ELR (cell line): ENCODE results near the gene OLFML2A.

Source experiments
- DNase-seq: peaks from one replicate; pipeline ENCODE4 v3.0.0-alpha.2; 2015; ENCODE audit warnings: low read depth

The OLFML2A gene

DNA sequence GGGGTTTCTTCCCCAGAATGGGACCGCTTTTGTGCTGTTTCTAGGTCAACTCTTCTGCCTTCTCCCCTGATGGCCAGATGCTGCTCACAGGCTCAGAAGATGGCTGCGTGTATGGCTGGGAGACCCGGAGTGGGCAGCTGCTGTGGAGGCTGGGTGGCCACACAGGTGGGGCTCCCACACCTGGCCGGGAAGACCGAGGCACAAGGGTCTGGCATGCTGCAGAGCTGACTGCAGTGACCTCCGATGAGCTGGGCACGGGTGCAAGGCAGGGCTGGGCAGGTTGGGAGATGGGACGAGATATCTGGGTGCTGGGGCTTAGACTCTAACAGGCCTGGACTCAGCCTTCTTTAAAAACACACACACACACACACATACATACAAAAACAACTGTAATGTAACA lies 77.2 kb downstream of the OLFML2A start:
- no peak for DNase-seq

DNA sequence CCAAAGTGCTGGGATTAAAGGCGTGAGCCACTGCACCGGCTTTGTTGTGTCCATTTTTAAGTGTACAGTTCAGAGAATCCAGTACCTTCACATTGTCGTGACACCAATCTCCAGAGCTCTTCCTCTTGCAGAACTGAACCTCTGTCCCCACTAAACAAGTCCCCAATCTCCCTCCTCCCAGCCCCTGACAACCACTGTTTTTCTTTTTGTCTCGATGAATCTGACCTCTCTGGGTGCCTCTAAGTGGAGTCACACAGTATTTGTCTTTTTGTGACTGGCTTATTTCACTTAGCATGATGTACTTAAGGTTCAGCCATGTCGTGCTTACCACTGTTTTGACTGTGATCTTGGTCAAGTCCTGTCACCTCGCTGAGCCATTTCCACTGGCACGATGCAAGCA lies 77.9 kb downstream of the OLFML2A start:
- DNase-seq: no peak

DNA sequence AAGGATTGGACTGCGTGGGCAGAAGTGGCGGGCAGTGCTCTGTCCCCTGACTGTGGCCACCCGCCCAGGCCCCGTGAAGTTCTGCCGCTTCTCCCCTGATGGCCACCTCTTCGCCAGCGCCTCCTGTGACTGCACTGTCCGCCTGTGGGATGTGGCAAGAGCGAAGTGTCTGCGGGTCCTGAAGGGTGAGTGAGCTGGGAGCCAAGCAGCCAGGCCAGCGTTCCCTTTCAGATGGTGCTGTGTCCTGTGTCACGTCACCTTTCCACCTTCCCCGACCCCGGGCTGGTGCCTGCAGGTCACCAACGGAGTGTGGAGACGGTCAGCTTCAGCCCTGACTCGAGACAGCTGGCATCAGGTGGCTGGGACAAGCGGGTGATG lies 78.6 kb downstream of the OLFML2A start:
- no peak for DNase-seq

DNA sequence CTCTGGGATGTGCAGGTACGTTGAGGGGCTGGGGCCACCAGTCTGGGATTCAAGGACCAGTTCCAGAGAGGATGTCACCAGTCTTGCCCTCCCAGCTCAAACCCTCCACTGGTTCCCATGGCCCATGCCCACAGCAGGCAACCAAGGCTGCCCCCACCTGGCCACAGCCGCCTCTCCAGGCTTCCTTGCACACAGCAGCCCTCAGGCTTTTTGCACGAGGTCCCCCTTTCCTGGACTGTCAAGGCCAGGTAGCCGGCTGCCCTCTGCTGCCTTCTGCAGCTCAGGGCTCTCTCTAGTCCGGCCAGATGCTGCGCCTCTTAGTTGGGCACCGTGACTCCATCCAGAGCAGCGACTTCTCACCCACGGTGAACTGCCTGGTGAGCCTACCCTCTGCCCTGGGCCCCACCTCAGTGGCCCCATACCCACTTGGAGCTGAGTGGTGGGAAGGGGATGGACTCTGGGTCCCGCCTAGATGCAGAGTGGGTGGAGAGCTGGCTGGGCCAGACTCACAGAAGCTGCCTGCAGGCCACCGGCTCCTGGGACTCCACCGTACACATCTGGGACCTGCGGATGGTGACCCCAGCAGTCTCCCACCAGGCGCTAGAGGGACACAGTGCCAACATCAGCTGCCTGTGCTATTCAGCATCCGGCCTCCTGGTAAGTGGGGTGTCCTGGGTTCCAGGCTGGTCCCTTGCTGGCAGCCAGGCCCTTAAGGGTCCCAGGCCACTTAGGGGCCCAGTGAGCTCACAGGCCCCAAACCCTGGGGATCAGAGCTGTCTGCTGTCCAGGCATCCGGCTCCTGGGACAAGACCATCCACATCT lies 79.2 kb downstream of the OLFML2A start:
- DNase-seq: peak; percentile 76

DNA sequence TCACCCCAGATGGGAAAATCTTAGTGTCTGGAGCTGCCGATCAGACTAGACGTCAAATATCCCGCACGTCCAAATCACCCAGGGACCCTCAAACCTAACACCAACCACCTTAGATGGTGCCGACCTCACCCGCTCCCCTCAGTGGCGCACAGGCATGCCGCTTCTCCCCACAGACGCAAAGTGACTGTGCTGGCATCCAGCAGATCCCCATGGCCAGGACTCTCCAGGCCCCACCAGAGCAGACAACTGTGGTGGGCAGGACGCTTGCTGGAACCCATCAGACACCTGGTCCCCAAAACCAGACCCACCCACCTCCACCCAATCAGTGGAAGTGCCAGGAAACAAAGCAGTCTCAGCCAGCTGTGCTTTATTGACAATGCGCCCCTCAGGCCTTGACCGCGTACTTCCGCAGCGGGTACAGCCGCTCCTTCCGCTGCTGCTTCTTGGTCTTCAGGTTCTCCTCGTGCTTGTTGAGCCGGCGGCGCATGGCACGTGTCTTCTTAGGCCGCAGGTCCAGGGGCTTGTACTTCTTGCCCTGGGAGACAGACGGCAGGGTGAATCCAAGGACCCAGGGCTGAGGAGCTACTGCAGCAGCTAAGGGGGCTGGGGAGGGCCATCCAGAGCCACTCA lies 80.7 kb downstream of the OLFML2A start:
- DNase-seq: no peak

DNA sequence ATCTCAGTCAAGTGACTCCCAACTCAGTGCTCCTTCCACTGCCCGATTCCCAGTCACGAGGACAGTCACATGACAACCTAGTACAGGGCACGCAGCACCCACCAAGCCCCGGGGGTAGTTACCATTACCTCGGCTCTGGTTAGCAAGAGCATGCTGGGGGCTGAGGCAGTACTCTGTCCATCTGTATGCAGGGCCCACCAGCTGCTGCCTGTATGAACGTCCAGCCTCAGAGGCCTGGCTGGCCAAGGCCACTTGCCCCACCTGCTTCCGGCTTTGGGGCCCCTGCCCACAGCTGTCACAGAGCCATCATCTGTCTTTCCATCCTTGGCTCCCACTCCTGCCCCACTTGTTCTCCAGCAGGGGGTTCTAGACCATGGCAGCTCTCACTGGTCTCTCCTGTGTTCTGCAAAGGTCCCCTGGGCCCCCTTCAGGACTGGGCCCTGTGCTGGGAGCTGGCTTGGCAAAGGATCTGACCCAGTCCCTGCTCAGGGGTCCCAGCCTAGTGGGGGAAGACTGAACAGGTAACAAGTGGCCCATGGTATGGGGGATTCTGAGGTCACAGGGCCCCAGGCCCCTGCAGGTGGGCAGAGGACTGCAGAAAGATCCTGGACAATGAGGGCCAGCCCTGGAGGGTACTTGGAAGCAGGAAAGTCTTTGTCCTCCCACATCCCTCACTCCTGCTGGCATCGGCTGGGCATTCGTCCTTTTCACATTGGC lies 81.6 kb downstream of the OLFML2A start:
- DNase-seq: no peak

DNA sequence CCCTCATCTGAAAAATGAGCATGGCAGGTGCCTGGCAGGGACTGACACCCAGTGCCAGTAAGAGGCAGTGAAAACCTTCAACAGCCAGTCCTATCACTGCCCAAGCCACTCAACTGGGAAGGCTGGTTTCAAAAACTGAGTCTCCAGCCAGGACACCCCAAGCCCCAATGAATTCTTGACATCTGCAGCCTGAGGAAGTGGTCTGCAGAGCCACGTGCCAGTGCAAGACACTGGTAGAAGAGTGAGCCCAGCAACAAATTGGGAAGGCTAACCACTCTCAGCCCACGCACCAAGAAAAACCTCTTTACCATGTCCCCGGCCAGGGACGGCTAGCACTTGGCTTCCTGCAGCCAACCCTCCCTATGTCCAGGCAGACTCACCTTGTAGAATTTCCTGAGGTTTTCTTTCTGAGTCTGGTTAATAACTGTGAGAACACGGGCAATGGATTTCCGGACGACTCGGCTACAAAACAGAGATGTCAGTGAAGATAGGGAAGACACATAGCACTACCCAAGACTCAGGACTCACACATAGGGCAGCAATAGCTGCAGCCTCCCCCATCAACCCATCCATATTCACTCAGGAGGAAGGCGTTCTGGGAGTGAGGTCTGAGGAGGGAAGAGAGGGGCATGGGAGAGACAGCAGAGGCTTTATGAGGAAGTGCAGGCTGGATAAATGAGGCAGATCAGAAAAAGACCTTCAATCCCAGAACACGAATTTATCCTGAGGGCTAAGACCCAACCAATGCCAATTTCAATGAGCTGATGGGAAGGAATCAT lies 83.1 kb downstream of the OLFML2A start:
- no peak for DNase-seq

DNA sequence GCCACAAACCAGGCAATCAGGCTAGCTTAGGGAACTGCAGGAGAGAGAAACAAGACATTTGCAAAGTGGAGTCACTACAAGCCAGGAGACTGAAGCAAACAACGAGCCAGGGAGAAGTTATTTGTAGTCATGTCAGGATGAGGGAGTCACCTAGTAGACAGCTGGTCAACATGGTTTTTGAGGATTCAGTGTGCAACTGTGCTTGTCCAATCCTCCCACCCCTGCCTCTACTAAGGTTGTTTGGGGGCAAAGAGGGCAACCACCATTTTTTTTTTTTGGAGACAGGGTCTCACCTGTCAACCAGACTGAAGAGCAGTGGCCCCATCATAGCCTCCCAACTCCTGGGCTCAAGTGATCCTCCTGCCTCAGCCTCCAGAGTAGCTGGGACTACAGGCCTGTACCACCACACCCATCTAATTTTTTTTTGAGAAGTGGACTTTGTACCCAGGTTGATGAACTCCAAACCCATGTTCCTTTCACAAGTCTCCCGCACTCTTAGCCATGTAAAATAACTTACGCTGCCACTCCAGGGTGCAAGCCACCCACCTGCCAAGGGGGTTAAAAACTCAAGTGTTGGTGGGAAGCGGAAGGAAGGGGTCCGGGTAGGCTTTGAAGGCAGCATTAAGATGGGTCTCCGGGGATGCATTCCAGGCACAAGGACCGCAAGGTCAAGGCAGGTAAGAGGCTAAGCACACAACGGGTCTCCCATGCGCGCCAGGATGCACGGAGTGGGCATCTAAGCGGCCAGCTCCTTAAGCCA lies 83.8 kb downstream of the OLFML2A start:
- no peak for DNase-seq

DNA sequence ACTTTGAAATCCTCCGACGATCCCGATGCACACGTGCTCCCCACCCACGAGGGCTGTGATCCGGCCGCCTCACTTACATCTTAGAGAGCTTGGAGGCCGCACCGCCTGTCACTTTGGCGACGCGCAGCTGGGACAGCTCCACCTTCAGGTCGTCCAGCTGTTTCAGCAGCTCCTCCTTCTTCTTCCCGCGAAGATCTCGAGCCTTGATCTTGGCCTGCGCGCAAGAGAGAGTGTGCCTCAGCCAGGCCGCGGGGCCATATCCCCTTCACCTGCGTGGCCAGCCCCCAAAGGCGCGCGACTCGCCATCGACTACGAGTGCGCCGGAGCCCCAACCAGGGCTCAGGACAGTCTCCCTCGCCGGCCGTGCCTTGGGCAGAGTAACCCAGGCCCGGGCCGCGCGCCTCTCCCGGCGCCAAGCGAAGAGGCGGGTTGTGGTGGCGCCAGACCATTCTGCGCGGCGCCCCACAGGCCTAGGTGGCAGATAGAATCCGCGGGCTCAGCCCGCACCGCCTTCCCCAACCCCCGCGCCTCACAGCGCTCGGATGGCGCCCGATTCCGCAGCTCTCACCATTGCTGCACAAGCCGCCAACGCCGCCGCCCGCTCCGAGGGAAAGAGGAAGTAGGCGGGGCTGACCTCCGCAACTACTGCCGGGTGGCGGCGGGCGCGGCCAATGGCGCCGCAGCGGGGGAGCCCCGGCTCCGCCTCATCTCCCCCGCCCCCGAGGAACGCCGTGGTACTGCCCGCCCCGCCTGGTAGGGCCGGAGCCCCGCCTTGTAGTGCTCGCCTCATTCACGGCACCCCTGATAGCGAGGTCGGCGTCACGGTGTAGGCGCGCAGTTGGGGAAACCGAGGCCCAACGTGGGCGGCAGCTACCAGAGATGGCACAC lies 84.7 kb downstream of the OLFML2A start, which contains the start of the genes ARPC5L and RPL35:
ARPC5L (plus strand) TSS at position 789 of the 888 bp plus-strand sequence. CDS start 7,161 bp downstream, outside the sequence.
RPL35 (minus strand) TSS at position 616 of the 888 bp plus-strand sequence; CDS start at position 571, 45 bp downstream.
- peak; percentile 96 for DNase-seq

DNA sequence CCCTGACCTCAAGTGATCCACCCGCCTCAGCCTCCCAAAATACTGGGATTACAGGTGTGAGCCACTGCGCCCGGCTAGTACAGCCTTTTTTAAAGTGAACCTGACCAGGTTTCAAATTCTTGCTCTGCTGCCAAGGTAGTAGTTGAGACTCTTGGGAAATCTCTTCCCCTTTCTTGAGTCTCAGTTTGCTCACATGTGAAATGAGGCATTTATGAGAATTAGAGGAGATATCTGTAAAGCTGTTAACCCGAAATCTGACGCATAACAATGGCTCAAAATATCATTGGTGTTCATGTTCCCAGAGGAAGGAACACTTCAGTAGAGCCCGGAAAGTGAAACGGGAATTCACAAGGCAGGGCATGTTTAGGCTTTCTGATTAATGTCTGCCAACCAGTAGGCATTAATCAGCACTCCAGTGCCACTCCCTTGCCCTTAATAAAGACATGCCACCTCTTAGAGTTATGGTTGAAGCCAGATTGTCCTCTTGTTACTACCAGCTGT lies 86.5 kb downstream of the OLFML2A start:
- DNase-seq: no peak
